IMR-90 (cell line): ENCODE results near the gene XRCC5. TPM values are rescaled to one million over a fixed set of nuclear protein-coding genes. Genes with fewer than 3 reads are reported as not detected.

Experiments used
- ATAC-seq: fragments of 200-7000 bp; cut with Tn5 transposase; 2 replicates; pipeline ENCODE4 v1.9.1; 2020; ENCODE audit warnings: low read depth, mild to moderate bottlenecking, moderate library complexity
- BruUV-seq: library from RNA; stranded (reverse); fragments of 400-500 nt; replicated peaks from 2 replicates; lab custom pipeline; 2021; lab: Mats Ljungman, UMichigan
- CTCF ChIA-PET: fragments of 300-600 bp; formaldehyde crosslinking; extraction: SDS; loops from one replicate; lab custom pipeline; 2021; ENCODE audit warnings: antibody characterized with exemption; lab: Yijun Ruan, JAX
- POLR2A ChIA-PET: fragments of 300-600 bp; sonication (Branson Sonifier 250); formaldehyde crosslinking; loops from one replicate; lab custom pipeline; 2022; ENCODE audit warnings: antibody characterized with exemption; ENCODE audit not compliant: unreplicated experiment; lab: Charles Lee
- DNase-seq: peaks from one replicate; pipeline ENCODE4 v3.0.0; 2013
- H2AFZ ChIP-seq: replicated peaks from 2 replicates; pipeline ENCODE3; 2013; ENCODE audit warnings: low read length, mild to moderate bottlenecking; ENCODE audit not compliant: poor library complexity
- H2AK5ac ChIP-seq: 2 replicates; pipeline ENCODE4 v1.6.1; 2013; ENCODE audit warnings: low read depth, low read length, inconsistent platforms
- H2AK9ac ChIP-seq: replicated peaks from 2 replicates; pipeline ENCODE3; 2013; ENCODE audit warnings: mild to moderate bottlenecking, low read depth, low read length, moderate library complexity; ENCODE audit not compliant: poor library complexity
- H2BK120ac ChIP-seq: 2 replicates; pipeline ENCODE4 v1.6.1; 2013; ENCODE audit warnings: low read depth, low read length, inconsistent platforms
- H2BK15ac ChIP-seq: 3 replicates; pipeline ENCODE4 v1.6.1; 2013; ENCODE audit warnings: low read depth, low read length, inconsistent platforms
- H2BK20ac ChIP-seq: 2 replicates; pipeline ENCODE4 v1.6.1; 2013; ENCODE audit warnings: low read depth, mild to moderate bottlenecking, inconsistent platforms, low read length, moderate library complexity
- H2BK5ac ChIP-seq: 2 replicates; pipeline ENCODE4 v1.6.1; 2013; ENCODE audit warnings: mild to moderate bottlenecking, low read depth, low read length, inconsistent platforms; ENCODE audit not compliant: poor library complexity, severe bottlenecking
- H3K14ac ChIP-seq: replicated peaks from 2 replicates; pipeline ENCODE4 v1.6.1; 2013; ENCODE audit warnings: low read depth, low read length, inconsistent platforms
- H3K18ac ChIP-seq: 2 replicates; pipeline ENCODE4 v1.6.1; 2013; ENCODE audit warnings: low read depth, low read length, control low read depth
- H3K23ac ChIP-seq: 2 replicates; pipeline ENCODE4 v1.6.1; 2013; ENCODE audit warnings: low read depth, low read length, inconsistent platforms
- H3K27ac ChIP-seq: 2 replicates; pipeline ENCODE4 v1.5.1; 2013; ENCODE audit warnings: mild to moderate bottlenecking, control low read depth, low read length; ENCODE audit not compliant: insufficient read depth
- H3K27me3 ChIP-seq: 2 replicates; pipeline ENCODE4 v1.6.1; 2013; ENCODE audit warnings: low read length; ENCODE audit not compliant: control insufficient read depth, insufficient read depth
- H3K36me3 ChIP-seq: 2 replicates; pipeline ENCODE4 v1.6.1; 2013; ENCODE audit warnings: low read length, mixed read lengths; ENCODE audit not compliant: control insufficient read depth, insufficient read depth
- H3K4ac ChIP-seq: 2 replicates; pipeline ENCODE4 v1.6.1; 2013; ENCODE audit warnings: low read depth, low read length, inconsistent platforms
- H3K4me1 ChIP-seq: 2 replicates; pipeline ENCODE4 v1.6.1; 2013; ENCODE audit warnings: low read length, mixed read lengths; ENCODE audit not compliant: control insufficient read depth, insufficient read depth
- H3K4me2 ChIP-seq: 2 replicates; pipeline ENCODE4 v1.6.1; 2013; ENCODE audit warnings: low read depth, mild to moderate bottlenecking, control low read depth, low read length, moderate library complexity
- H3K4me3 ChIP-seq: 2 replicates; pipeline ENCODE4 v1.5.1; 2013; ENCODE audit warnings: low read depth, mild to moderate bottlenecking, control low read depth, low read length, moderate library complexity; ENCODE audit not compliant: insufficient read depth
- H3K56ac ChIP-seq: 2 replicates; pipeline ENCODE4 v1.6.1; 2013; ENCODE audit warnings: low read length, inconsistent platforms; ENCODE audit not compliant: insufficient read depth; ENCODE audit errors: extremely low read depth
- H3K79me1 ChIP-seq, 2 experiments: 2 replicates each; pipeline ENCODE4 v1.6.1; 2013; ENCODE audit warnings: low read length in 2 of 2, inconsistent platforms in 1 of 2, low read depth in 1 of 2
- H3K9ac ChIP-seq: 2 replicates; pipeline ENCODE4 v1.6.1; 2013; ENCODE audit warnings: low read depth, low read length, control low read depth
- H3K9me1 ChIP-seq: 2 replicates; pipeline ENCODE4 v1.6.1; 2013; ENCODE audit warnings: low read length, inconsistent platforms; ENCODE audit not compliant: insufficient read depth
- H3K9me3 ChIP-seq: 2 replicates; pipeline ENCODE4 v1.6.1; 2013; ENCODE audit warnings: low read length; ENCODE audit not compliant: control insufficient read depth, insufficient read depth
- H4K20me1 ChIP-seq: 2 replicates; pipeline ENCODE4 v1.6.1; 2013; ENCODE audit warnings: low read length, inconsistent platforms; ENCODE audit not compliant: insufficient read depth
- H4K5ac ChIP-seq: 2 replicates; pipeline ENCODE4 v1.6.1; 2013; ENCODE audit warnings: mild to moderate bottlenecking, low read depth, low read length, control low read depth
- H4K8ac ChIP-seq, 2 experiments: 2 replicates each; pipeline ENCODE4 v1.6.1; 2013; ENCODE audit warnings: low read depth in 2 of 2, low read length in 2 of 2, control low read depth in 1 of 2, inconsistent platforms in 1 of 2
- H4K91ac ChIP-seq: 2 replicates; pipeline ENCODE4 v1.6.1; 2013; ENCODE audit warnings: low read depth, low read length, inconsistent platforms; ENCODE audit not compliant: insufficient read depth
- CEBPB ChIP-seq: IDR thresholded peaks from 2 replicates; pipeline ENCODE4 v1.6.1; 2012; ENCODE audit warnings: low read depth, low read length, improper control_type of control experiment
- RAD21 ChIP-seq: IDR thresholded peaks from 2 replicates; pipeline ENCODE4 v1.6.1; 2012; ENCODE audit warnings: low read length, improper control_type of control experiment
- SMC3 ChIP-seq: fragments of 150-350 bp; IDR thresholded peaks from 2 replicates; pipeline ENCODE4 v1.6.1; 2016; ENCODE audit warnings: low read depth, mild to moderate bottlenecking, antibody characterized with exemption, low read length, moderate library complexity
- WGBS, 2 experiments: methylation state at CpG; one replicate each; pipeline versions ENCODE4 v1.1.5 to v1.1.7; 2013; ENCODE audit warnings: missing lambda C conversion rate in 2 of 2; ENCODE audit not compliant: insufficient read length in 1 of 2; ENCODE audit errors: extremely low coverage in 2 of 2; 5-methylcytosine and 5-hydroxymethylcytosine counted together
- dilution Hi-C: fragments of 300-500 bp; cut with HindIII; formaldehyde crosslinking; loops from one replicate; pipeline ENCODE4 v1.14.3; 2018; ENCODE audit warnings: low sequenced_read_pairs; ENCODE audit not compliant: unreplicated experiment
- in situ Hi-C: fragments of 300-500 bp; cut with MboI; formaldehyde crosslinking; loops from 3 replicates; pipeline ENCODE4 v1.14.3; 2019; ENCODE audit warnings: low sequenced_read_pairs, inconsistent platforms, mixed read lengths
- intact Hi-C: fragments of 100-400 bp; cut with micrococcal nuclease; formaldehyde crosslinking; loops from 2 replicates; pipeline ENCODE4 v1.10.0; 2022
- polyA plus RNA-seq, 3 experiments: library from polyadenylated mRNA; depleted of rRNA; stranded (reverse); fragments of >200 nt; gene quantifications; 2 replicates each; pipeline ENCODE4 v1.2.3, GENCODE V29; 2012; ENCODE audit warnings: low replicate concordance in 1 of 3
- total RNA-seq: library from RNA; depleted of rRNA; stranded (reverse); fragments of >200 nt; gene quantifications from 2 replicates; pipeline ENCODE4 v1.2.3, GENCODE V29; 2012
- TF ChIP-seq, protein P1 (sequence below): fragments of 150-350 bp; IDR thresholded peaks from 2 replicates; pipeline ENCODE4 v1.6.1; 2016; ENCODE audit warnings: low read depth, mild to moderate bottlenecking, low read length, moderate library complexity, borderline replicate concordance
- TF ChIP-seq, protein P2 (sequence below): conservative IDR thresholded peaks from 2 replicates; pipeline ENCODE4 v1.5.1; 2012; ENCODE audit warnings: mild to moderate bottlenecking, low read depth, low read length, improper control_type of control experiment

Gene XRCC5
- total and polyA plus RNA-seq, 2 of the 4 experiments (the other 2 are of a cell fraction), result 144 to 509 TPM

DNA sequence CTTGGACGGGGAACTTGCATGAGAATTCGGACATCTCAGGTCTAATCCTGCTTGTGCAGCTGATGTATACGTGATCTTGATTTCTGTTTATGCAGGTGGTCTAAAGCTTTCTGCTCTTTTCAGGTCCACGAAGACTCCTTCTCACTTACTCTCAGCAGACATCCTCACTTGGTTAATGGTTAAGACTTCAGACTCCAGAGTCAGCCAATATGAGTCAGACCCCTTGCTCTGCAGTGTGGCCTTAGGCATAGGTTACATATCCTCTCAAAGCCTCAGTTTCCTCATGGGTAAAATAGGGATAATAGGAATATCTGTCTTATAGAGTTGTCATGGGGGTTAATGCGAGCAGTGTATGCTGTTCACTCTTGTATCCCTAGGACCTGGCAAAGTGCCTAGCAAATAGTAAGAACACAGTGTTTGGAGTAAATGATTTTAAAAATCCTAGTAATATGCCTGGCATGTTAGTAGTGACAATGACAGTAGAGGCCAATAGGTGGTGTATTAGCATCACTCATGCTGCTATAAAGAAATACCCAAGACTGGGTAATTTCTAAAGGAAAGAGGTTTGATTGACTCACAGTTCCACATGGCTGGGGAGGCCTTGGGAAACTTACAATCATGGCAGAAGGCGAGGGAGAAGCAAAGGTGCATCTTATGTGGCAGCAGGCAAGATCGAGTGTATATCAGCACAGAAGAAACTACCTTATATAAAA is 42.3 kb downstream of the XRCC5 start:
- peak; percentile 24 for DNase-seq

More for the DNA sequence above, 42.3 kb downstream of the XRCC5 start:
- H2BK15ac ChIP-seq, result no peak overlapping the region
- no peak overlapping the region for H3K4ac ChIP-seq
- H2BK120ac ChIP-seq, result no peak overlapping the region
- H3K9ac ChIP-seq, result no peak overlapping the region
- no peaks in the 10 kb centered on the region for H3K9me3 ChIP-seq
- no peak overlapping the region for H4K91ac ChIP-seq
- H2BK20ac ChIP-seq, result no peak overlapping the region
- no peak overlapping the region for H2BK5ac ChIP-seq
- H3K4me3 ChIP-seq, result no peak overlapping the region
- in situ Hi-C loops (no loop called here), intact Hi-C loops (no loop called here), dilution Hi-C loops (no loop called here)
- no TSS peak for BruUV-seq
- no peak overlapping the region for H3K18ac ChIP-seq
- TF ChIP-seq, protein P1, sequence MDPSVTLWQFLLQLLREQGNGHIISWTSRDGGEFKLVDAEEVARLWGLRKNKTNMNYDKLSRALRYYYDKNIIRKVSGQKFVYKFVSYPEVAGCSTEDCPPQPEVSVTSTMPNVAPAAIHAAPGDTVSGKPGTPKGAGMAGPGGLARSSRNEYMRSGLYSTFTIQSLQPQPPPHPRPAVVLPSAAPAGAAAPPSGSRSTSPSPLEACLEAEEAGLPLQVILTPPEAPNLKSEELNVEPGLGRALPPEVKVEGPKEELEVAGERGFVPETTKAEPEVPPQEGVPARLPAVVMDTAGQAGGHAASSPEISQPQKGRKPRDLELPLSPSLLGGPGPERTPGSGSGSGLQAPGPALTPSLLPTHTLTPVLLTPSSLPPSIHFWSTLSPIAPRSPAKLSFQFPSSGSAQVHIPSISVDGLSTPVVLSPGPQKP, result no peak
- TF ChIP-seq RAD21 (peak; percentile 31; the same call in 1 of the 2 replicates), SMC3 (0 out of 2 replicates have a peak, but pooled peaks have one; percentile 11), CEBPB (no peak)
- TF ChIP-seq, protein P2, sequence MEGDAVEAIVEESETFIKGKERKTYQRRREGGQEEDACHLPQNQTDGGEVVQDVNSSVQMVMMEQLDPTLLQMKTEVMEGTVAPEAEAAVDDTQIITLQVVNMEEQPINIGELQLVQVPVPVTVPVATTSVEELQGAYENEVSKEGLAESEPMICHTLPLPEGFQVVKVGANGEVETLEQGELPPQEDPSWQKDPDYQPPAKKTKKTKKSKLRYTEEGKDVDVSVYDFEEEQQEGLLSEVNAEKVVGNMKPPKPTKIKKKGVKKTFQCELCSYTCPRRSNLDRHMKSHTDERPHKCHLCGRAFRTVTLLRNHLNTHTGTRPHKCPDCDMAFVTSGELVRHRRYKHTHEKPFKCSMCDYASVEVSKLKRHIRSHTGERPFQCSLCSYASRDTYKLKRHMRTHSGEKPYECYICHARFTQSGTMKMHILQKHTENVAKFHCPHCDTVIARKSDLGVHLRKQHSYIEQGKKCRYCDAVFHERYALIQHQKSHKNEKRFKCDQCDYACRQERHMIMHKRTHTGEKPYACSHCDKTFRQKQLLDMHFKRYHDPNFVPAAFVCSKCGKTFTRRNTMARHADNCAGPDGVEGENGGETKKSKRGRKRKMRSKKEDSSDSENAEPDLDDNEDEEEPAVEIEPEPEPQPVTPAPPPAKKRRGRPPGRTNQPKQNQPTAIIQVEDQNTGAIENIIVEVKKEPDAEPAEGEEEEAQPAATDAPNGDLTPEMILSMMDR, result 0 out of 2 replicates have a peak, but pooled peaks have one; percentile 27
- no peak overlapping the region for H3K56ac ChIP-seq
- H3K14ac ChIP-seq, result no peak overlapping the region
- peaks cover 29 to 52% of the 10 kb centered on the region in 2 experiments for H3K79me1 ChIP-seq
- H2AK5ac ChIP-seq, result no peak overlapping the region
- POLR2A ChIA-PET, result no interaction called here
- CTCF ChIA-PET, result no interaction called here
- no peak overlapping the region for H2AK9ac ChIP-seq
- no peak overlapping the region for H3K23ac ChIP-seq
- H4K5ac ChIP-seq, result no peak overlapping the region
- H4K8ac ChIP-seq, result no peak overlapping the region
- no peak overlapping the region for H3K4me2 ChIP-seq
- H3K4me1 ChIP-seq, result peaks cover 3% of the 10 kb centered on the region; the same call in 1 of the 2 replicates
- WGBS, 2 experiments, result 100% methylated on average over 1 of the region's 7 CpGs; no CpG with 5 or more reads in 1 of the 2 experiments
- H3K9me1 ChIP-seq, result 0 out of 2 replicates have a peak, but pooled peaks cover 10% of the 10 kb centered on the region
- H3K36me3 ChIP-seq, result peaks cover 53% of the 10 kb centered on the region
- no peaks in the 10 kb centered on the region for H3K27me3 ChIP-seq
- no peak overlapping the region for H2AFZ ChIP-seq
- ATAC-seq, result peak; percentile 68
- no peak overlapping the region for H3K27ac ChIP-seq
- peaks cover 9% of the 10 kb centered on the region; the same call in 1 of the 2 replicates for H4K20me1 ChIP-seq
